Stimulated activated naive CD8-positive, alpha-beta T cell treated with anti-CD3 and anti-CD28 coated beads, Interleukin-15, Interleukin-2, amounts not matched to agents 100 U/mL and 50 U/mL, for 24 hours (primary cell): ENCODE results near the gene IMP4.
"Not testable (repeated sequence)": the region's sequence is repeated elsewhere in the genome, so short reads cannot be mapped to it uniquely, and the experiment has no call there.

Source experiments
- ATAC-seq: fragments of 150-1000 bp; cut with Tn5 transposase; one replicate; pipeline ENCODE4 v1.10.0; 2021
- DNase-seq: peaks from one replicate; pipeline ENCODE4 v3.0.0; 2021

The IMP4 gene

GRCh38 chr2:130342533-130343275 lies at the start of gene IMP4:
TSS of gene IMP4 (plus strand) at chr2:130342897. CDS start at chr2:130342933, 36 bp downstream.
- ATAC-seq: peak; percentile 90
- DNase-seq: peak; percentile 90

- ATAC-seq: no peak
- DNase-seq: no peak
These were observed 42.3 kb upstream of the IMP4 start for GRCh38 chr2:130300258-130300969.

- no peak for DNase-seq
- no peak for ATAC-seq
These were observed 41.7 kb upstream of the IMP4 start for GRCh38 chr2:130300970-130301348.

- no peak for ATAC-seq
- no peak for DNase-seq
These were observed 40.4 kb upstream of the IMP4 start for GRCh38 chr2:130302164-130302886.

GRCh38 chr2:130303169-130303568 lies 39.5 kb upstream of the IMP4 start:
- ATAC-seq (no peak), DNase-seq (no peak)

GRCh38 chr2:130304726-130305125 lies 38.0 kb upstream of the IMP4 start:
- no peak for DNase-seq
- ATAC-seq: no peak

GRCh38 chr2:130307850-130308249 lies 34.8 kb upstream of the IMP4 start:
- DNase-seq: no peak
- no peak for ATAC-seq

- ATAC-seq (no peak), DNase-seq (no peak)
These were observed 31.8 kb upstream of the IMP4 start for GRCh38 chr2:130310881-130311280.

GRCh38 chr2:130313812-130314334 lies 28.8 kb upstream of the IMP4 start:
- DNase-seq (no peak), ATAC-seq (no peak)

- DNase-seq: no peak
- no peak for ATAC-seq
These were observed 28.3 kb upstream of the IMP4 start for GRCh38 chr2:130314377-130314776.

- DNase-seq (no peak), ATAC-seq (no peak)
These were observed 26.1 kb upstream of the IMP4 start for GRCh38 chr2:130316596-130316995.

- no peak for DNase-seq
- ATAC-seq: no peak
These were observed 23.8 kb upstream of the IMP4 start for GRCh38 chr2:130318906-130319305.

- ATAC-seq: no peak
- no peak for DNase-seq
These were observed 23.2 kb upstream of the IMP4 start for GRCh38 chr2:130319536-130319935.

- DNase-seq: no peak
- no peak for ATAC-seq
These were observed 14.8 kb upstream of the IMP4 start for GRCh38 chr2:130327703-130328527.

GRCh38 chr2:130328710-130329109 lies 14.0 kb upstream of the IMP4 start:
- DNase-seq: no peak
- ATAC-seq: no peak

- ATAC-seq (peak; percentile 90), DNase-seq (peak; percentile 82)
These were observed 10.2 kb upstream of the IMP4 start for GRCh38 chr2:130332271-130333073.

- not testable (repeated sequence) for ATAC-seq
These were observed 9.4 kb upstream of the IMP4 start for GRCh38 chr2:130333253-130333652.

GRCh38 chr2:130334026-130334425 lies 8.7 kb upstream of the IMP4 start:
- ATAC-seq: no peak

More at GRCh38 chr2:130333253-130333652, 9.4 kb upstream of the IMP4 start:
- DNase-seq: not testable (repeated sequence)

GRCh38 chr2:130335226-130335625 lies 7.5 kb upstream of the IMP4 start:
- no peak for DNase-seq
- ATAC-seq: no peak

More at GRCh38 chr2:130334026-130334425, 8.7 kb upstream of the IMP4 start:
- DNase-seq: no peak

- ATAC-seq (no peak), DNase-seq (no peak)
These were observed 6.4 kb upstream of the IMP4 start for GRCh38 chr2:130336150-130336876.
